ENCODE measurements around the gene MPZ. TPM values are rescaled to one million over a fixed set of nuclear protein-coding genes. Genes with fewer than 3 reads are reported as not detected.

The MPZ gene
- 1.7 and 2.3 TPM in 2 replicates for total RNA-seq

DNA sequence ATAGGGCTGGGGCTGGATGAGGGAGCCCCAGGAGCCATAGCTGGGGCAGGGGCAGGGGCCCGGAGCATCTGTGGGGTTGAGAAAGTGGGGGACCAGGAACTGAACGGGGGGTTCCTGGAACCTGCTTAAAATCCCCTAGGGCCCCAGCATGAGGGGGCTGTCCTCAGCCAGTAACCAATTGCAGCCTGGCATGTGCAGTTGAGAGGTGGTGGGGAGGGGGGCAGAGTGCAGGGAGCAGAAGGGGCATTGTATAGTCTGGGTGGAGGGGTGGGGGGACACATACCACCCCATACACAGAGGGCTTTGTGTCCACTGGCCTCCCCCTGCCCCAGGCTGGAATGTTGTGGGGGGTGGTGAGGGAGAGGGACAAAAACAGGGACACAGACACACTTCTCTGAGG is at the start of gene MPZ:
Gene MPZ (minus strand): TSS at position 101 of the 400 bp plus-strand sequence. CDS start 63 bp downstream, at position 38.

DNA sequence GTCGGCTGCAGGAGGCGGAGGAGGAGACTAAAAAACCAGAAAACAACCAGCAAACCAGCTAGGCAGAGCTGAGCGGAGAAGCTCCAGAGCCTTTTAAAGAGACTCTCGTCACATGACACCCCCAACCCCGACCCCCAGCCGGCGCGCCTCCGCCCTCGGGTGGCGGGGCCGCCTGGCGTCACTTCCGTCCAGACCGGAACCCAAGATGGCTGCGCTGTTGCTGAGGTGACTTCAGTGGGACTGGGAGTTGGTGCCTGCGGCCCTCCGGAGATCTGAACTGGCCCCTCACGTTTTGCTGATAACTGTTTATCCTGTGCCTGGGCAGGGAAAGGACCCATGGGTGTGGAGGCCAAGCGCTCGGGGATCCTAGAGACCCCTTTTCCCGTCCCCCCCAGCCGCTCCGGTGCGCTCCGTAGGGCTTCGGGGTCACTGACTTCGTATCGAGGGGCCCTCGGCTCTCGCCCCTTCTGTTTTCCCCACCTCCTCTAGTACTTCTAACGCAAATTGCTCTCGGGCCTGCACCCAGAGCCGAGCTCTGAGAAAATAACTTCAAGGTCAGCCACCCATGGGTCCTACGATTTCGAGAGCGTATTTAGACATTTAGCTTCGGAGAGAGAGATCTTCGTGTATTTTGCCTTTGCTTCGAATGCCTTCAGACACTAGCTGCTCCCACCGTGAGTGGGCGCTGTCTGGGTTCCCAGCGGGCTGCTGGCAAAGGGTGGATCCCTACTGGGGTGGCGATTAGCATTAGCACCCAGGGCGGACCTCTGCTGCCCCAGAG is 4.6 kb upstream of the MPZ start, which contains the start of gene SDHC:
Gene SDHC (plus strand): TSS at position 181 of the 781 bp plus-strand sequence. CDS start 25 bp downstream, at position 206.

DNA sequence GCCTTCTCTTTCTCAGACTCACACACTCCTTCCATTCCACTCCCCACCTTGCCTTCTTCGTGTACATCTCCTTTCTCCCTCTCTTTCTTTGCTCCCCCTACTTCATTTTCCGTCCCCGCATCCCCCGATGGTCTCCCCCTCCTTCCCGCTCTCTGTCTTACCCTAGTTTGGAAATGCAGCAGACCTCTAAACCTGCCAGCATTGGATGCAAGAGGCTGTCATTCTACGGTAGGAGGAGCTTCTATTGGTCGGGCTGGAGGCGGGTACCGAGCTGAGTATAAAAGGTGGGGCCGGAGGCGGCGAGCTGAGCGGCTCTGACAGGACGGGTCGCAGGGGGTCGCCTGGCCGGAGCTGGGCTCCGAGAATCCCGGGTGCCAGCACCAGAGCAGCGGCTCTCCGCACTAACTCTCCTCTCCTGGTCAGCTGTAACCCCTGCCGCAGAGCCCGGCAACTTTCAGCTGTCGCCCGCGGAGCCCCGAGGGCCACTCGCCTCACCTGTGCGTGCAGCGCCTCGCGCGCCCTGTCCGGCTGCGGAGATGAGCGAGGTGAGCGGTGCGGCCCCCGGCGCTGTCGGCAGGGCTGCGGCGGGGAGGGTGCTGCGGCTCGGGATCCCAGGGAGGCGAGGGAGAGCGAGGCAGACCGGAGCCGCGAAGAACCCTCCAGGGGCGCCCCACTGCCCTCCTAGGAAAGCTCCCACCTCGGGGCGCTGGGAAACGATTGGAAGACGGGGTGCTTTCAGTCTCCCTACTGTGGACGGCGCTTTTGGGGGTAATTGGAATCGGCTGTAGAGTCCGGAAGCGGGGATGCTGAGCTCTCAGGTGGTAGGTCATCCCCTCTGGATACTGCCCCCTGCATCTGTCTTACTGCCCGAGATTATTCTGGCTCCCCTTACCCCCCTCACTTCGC is 51.1 kb downstream of the MPZ start, which contains the start of gene PCP4L1:
Gene PCP4L1 (plus strand): TSS at position 307 of the 906 bp plus-strand sequence. CDS start 230 bp downstream, at position 537.

Other genes with a start within 250 kb of the MPZ start
- not detected in 2 replicates for gene ARHGAP30, start 240.1 kb downstream of the MPZ start, total RNA-seq
- gene NECTIN4, start 220.4 kb downstream of the MPZ start, total RNA-seq, result 0.19 and 0.56 TPM in 2 replicates
- 0.28 and 0.38 TPM in 2 replicates for gene KLHDC9, start 211.6 kb downstream of the MPZ start, total RNA-seq
- 28.8 and 112 TPM in 2 replicates for gene PFDN2, start 191.9 kb downstream of the MPZ start, total RNA-seq
- 21.4 and 22.0 TPM in 2 replicates for gene NIT1, start 191.9 kb downstream of the MPZ start, total RNA-seq
- 19.2 and 28.8 TPM in 2 replicates for gene DEDD, start 177.3 kb downstream of the MPZ start, total RNA-seq
- 109 and 118 TPM in 2 replicates for gene UFC1, start 156.0 kb downstream of the MPZ start, total RNA-seq
- gene USP21, start 150.5 kb downstream of the MPZ start, total RNA-seq, result 5.8 and 7.3 TPM in 2 replicates
- 9.3 and 10.0 TPM in 2 replicates for gene PPOX, start 143.5 kb downstream of the MPZ start, total RNA-seq
- gene B4GALT3, start 132.5 kb downstream of the MPZ start, total RNA-seq, result 20.9 and 27.9 TPM in 2 replicates
- gene ADAMTS4, start 110.9 kb downstream of the MPZ start, total RNA-seq, result 22.2 and 110 TPM in 2 replicates
- 147 and 216 TPM in 2 replicates for gene NDUFS2, start 107.6 kb downstream of the MPZ start, total RNA-seq
- 0.38 TPM in 1 of 2 replicates, not detected in the other for gene FCER1G, start 94.7 kb downstream of the MPZ start, total RNA-seq
- not detected in 2 replicates for gene APOA2, start 86.3 kb downstream of the MPZ start, total RNA-seq
- 10.4 and 14.6 TPM in 2 replicates for gene TOMM40L, start 83.9 kb downstream of the MPZ start, total RNA-seq
- not detected in 2 replicates for gene NR1I3, start 71.8 kb downstream of the MPZ start, total RNA-seq
- under 0.01 TPM in 1 of 2 replicates, not detected in the other for gene PCP4L1, start 51.2 kb downstream of the MPZ start, total RNA-seq
- 21.4 and 23.6 TPM in 2 replicates for gene SDHC, start 4.4 kb upstream of the MPZ start, total RNA-seq
- gene CFAP126, start 57.9 kb upstream of the MPZ start, total RNA-seq, result not detected in 2 replicates
- under 0.01 and 0.28 TPM in 2 replicates for gene FCGR2A, start 195.5 kb upstream of the MPZ start, total RNA-seq
- 0.96 and 2.3 TPM in 2 replicates for gene HSPA6, start 214.6 kb upstream of the MPZ start, total RNA-seq
- not detected in 2 replicates for gene FCGR3A, start 239.8 kb upstream of the MPZ start, total RNA-seq